IPS DF 4.7 (cell line): ENCODE measurements around the gene ADCY4.

Experiments
- DNase-seq: peaks from one replicate; pipeline ENCODE4 v3.0.0-alpha.2; 2013; ENCODE audit warnings: low spot score; ENCODE audit errors: extremely low read depth

The ADCY4 gene

GRCh38 chr14:24299255-24300191 lies 35.3 kb downstream of the ADCY4 start, which contains the start of the genes DHRS1 and NOP9:
Gene DHRS1 (minus strand): TSS chr14:24299780. CDS start chr14:24299106, 674 bp downstream.
Gene NOP9 (plus strand): TSS chr14:24299850. CDS start chr14:24299955, 105 bp downstream.
- no peak for DNase-seq

- no peak for DNase-seq
These were observed 36.0 kb downstream of the ADCY4 start for GRCh38 chr14:24298892-24299254.

- no peak for DNase-seq
These were observed 37.5 kb downstream of the ADCY4 start for GRCh38 chr14:24297190-24297964.

GRCh38 chr14:24296341-24297157 lies 38.3 kb downstream of the ADCY4 start:
- no peak for DNase-seq

- no peak for DNase-seq
These were observed 41.3 kb downstream of the ADCY4 start for GRCh38 chr14:24293525-24293924.

GRCh38 chr14:24292118-24292807 lies 42.6 kb downstream of the ADCY4 start:
- DNase-seq, result no peak

- no peak for DNase-seq
These were observed 43.3 kb downstream of the ADCY4 start for GRCh38 chr14:24291446-24292117.

- no peak for DNase-seq
These were observed 44.1 kb downstream of the ADCY4 start for GRCh38 chr14:24290746-24291145.

GRCh38 chr14:24289649-24290280 lies 45.1 kb downstream of the ADCY4 start:
- DNase-seq, result no peak

GRCh38 chr14:24286996-24287395 lies 47.9 kb downstream of the ADCY4 start:
- DNase-seq, result no peak

GRCh38 chr14:24285351-24285750 lies 49.5 kb downstream of the ADCY4 start:
- DNase-seq, result no peak

GRCh38 chr14:24284501-24285035 lies 50.3 kb downstream of the ADCY4 start:
- no peak for DNase-seq

GRCh38 chr14:24283796-24284460 lies 50.9 kb downstream of the ADCY4 start:
- DNase-seq, result no peak

GRCh38 chr14:24282736-24283135 lies 52.1 kb downstream of the ADCY4 start:
- no peak for DNase-seq

GRCh38 chr14:24281636-24282035 lies 53.2 kb downstream of the ADCY4 start:
- DNase-seq, result no peak

GRCh38 chr14:24280797-24281460 lies 53.9 kb downstream of the ADCY4 start:
- DNase-seq, result no peak

- no peak for DNase-seq
These were observed 55.3 kb downstream of the ADCY4 start for GRCh38 chr14:24279301-24280186.
